HG03469 (cell line): ENCODE results near the gene JUND.

ENCODE experiments used
- ATAC-seq: cut with Tn5 transposase; IDR thresholded peaks from one replicate; pipeline ENCODE4 v1.9.1; 2021; ENCODE audit warnings: mild to moderate bottlenecking, moderate library complexity, moderate number of reproducible peaks; ENCODE audit not compliant: unreplicated experiment

Gene JUND

GRCh38 chr19:18271433-18271841, 10.0 kb downstream of the JUND start:
- no peak for ATAC-seq

- ATAC-seq = no peak
These were observed 11.1 kb downstream of the JUND start for GRCh38 chr19:18270326-18270725.

DNA sequence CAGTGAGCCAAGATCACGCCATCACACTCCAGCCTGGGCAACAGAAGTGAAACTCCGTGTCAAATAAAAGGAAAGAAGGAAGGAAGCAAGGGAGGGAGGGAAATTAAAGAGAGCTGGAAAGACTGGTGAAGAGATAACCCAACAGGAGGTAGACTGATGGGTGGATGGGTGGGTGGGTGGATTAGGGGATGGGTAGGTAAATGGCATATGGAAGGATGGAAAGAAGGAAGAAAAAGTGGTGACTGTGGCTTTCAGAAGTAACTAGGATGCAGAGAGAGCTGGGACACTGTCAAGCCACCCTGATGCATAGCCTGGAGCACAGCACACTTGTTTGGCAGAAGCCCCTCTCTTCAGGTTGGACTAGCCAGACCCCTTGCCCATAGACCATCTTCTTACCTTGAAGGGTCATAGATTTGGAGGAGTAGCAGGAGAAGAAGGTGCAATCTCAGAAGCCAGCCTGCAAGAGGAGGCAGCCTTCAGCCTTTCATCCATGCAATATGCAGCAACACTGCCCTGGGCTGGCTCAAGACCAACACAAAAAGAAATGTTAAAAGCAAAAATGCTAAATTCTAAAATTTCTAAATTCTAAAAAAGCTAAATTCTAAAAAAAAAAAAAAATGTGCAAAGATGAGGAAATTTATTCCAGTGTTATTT, 12.2 kb downstream of the JUND start:
- ATAC-seq = no peak

- ATAC-seq = no peak
These were observed 14.4 kb downstream of the JUND start for GRCh38 chr19:18266771-18267686.

DNA sequence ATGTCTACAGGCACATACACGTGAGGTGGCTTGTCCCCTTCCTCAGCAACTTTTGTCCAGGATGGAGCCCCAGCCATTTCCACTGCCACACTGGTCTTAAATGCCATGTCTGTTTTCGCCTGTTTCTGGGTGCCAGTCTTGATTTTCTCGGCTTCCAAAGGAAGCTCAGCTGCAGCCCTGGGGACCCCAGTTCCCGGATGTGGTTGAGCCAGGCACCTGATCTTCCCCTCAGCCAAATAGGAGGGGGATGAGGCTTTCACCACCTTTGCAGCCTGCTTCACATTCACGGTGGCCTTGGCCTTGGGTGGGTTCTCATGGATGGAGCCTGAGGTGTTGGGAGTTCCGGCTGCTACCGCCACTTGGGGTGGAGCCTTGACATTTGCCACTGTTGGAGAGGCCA, 15.8 kb downstream of the JUND start:
- ATAC-seq = no peak

DNA sequence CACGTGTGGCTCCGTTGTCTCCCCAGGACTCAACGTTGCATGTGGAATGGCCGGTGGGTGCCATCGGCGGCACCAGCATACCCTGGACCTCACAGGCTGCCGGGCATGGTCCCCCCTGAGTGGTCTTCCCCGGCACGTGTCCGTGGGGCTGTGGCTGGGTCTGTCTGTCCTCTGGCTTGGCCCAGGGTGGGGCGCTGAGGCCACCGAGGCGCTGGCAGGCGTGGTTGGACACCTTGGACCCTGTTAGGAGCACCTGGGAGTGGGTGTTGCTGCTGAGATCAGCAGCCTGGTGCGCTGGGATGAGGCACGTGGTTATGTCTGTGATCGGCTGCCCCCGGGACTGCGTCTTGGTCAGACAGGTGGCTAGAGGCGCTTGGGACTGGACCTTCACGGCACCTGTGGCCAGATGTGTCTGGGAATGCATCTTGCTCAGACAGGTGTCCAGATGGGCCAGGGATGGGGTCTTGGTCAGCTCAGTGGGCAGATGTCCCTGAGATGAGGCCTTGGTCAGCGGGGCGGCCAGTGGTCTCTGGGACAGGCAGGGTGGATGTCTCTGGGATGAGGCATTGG, 16.4 kb downstream of the JUND start:
- ATAC-seq = no peak

- ATAC-seq = no peak
These were observed 17.1 kb downstream of the JUND start for GRCh38 chr19:18264137-18264854.

- ATAC-seq = no peak
These were observed 17.9 kb downstream of the JUND start for GRCh38 chr19:18263324-18264136.

DNA sequence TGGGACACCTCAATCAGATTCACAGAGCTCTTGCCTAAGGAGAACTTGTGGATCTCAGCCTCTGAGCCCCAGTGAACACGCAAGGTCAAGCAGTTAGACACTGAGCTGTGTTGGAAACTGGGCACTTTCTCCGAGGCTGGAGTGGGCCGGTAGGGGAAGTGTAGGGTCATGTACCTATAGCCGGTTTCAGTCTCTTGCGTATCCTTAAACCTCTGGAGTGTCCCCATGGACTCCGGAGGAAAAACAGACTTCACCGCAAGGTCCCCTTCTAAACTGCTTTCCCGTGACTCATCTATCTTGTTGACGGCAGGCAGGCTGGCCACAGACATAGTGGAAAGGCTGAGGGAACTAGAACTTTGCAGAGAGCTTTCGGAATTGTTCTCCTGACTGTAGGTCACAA, 18.5 kb downstream of the JUND start:
- no peak for ATAC-seq

GRCh38 chr19:18262144-18262543, 19.3 kb downstream of the JUND start:
- no peak for ATAC-seq

- no peak for ATAC-seq
These were observed 19.9 kb downstream of the JUND start for GRCh38 chr19:18261474-18261873.

- no peak for ATAC-seq
These were observed 21.5 kb downstream of the JUND start for GRCh38 chr19:18259893-18260292.

DNA sequence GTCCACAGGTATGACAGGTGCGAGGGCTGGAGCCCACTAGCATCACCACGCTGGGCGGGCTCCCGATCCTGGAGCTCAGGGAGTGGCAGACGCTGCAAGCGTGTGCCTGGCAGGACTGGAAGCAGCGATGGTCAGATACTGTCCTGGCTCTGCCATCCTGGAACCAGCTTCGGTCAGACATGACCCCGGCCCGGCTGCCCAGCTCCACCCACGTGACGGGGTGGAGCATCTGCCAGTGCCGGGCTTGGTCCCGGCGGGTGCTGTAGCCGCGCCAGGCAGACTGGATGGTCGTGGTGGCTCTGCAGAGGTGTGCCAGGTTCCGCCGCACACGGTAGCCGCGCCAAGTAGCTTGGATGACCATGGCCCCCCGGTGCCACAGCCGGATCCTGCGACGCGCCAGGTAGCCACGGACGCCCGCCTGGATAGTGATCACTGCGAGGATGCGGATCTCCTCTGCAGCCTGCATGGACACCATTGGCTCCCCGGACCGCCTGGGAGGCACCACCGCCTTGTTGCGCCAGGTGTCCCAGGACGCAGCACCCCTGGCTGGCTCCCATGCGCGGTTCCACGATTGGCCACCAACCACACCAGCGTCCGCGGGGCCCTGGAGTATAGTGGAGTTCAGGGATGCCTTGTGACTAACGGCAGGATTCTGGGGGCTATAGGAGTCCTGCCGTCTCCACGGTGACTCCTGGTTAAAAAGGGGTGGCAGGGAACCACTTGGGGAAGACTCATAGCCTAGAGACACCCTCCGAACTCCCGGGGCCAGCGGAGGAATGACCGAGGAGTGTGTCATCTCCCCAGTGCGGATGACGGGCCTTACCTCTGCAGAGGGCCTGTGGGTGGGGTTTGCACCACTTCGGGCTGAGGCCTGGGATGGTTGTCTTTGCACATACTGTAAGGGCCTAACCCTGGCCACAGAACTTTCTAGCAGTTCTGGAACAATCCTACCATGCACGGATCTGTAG, 23.6 kb downstream of the JUND start:
- ATAC-seq = no peak

GRCh38 chr19:18254546-18255503, 26.6 kb downstream of the JUND start:
- ATAC-seq = no peak

DNA sequence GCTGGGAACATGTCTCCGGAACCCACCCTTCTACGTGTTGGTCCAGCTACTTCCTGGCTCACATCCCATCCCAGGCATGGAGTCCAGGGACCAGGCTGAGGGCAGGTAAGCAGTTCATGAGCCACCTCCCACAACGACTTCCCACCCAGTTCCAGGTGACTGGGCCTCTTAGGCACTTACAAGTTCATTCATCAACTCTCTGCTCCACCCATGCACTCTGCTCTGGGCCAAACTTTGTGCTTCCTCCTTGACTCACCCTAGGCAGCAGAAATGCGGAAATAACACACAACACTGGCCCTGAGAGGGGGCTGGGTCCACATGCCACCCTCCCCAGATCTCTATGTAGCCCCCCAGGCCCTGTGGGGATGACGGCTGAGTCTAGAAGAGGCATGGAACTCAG, 27.7 kb downstream of the JUND start:
- ATAC-seq = no peak

- no peak for ATAC-seq
These were observed 28.3 kb downstream of the JUND start for GRCh38 chr19:18253130-18253529.

DNA sequence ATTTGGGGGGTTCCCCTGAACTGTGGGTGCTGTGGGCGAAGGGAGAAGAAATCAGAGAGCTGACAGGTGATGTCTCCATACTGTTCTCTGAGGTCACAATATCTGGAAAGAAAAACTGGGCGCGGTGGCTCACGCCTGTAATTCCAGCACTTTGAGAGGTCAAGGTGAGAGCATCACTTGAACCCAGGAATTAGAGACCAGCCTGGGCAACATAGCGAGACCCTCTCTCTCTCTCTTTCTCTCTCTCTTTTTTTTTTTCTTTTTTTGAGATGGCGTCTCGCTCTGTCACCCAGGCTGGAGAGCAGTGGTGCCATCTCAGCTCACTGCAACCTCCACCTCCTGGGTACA, 29.1 kb downstream of the JUND start:
- no peak for ATAC-seq
